GM23248 (cell line): ENCODE measurements around the gene NIPA2.

Experiments
- EZH2 ChIP-seq: fragments of 200-600 bp; sonication (generic); IDR thresholded peaks from 2 replicates; pipeline ENCODE4 v1.6.1; 2018; ENCODE audit warnings: antibody characterized with exemption, mild to moderate bottlenecking; ENCODE audit not compliant: insufficient read depth, poor library complexity, severe bottlenecking
- EZH2phosphoT487 ChIP-seq: fragments of 200-600 bp; sonication (generic); IDR thresholded peaks from 2 replicates; pipeline ENCODE4 v1.6.1; 2018; ENCODE audit warnings: antibody characterized with exemption, moderate library complexity, mild to moderate bottlenecking, low read depth; ENCODE audit not compliant: insufficient read depth

- TF ChIP-seq EZH2 (no peak), EZH2phosphoT487 (no peak)
Measured at GRCh38 chr15:22813844-22814243, 24.6 kb upstream of the NIPA2 start.
